HS-5 (cell line): ENCODE data around the gene KRTAP2-2.
"Not testable (repeated sequence)": the region's sequence is repeated elsewhere in the genome, so short reads cannot be mapped to it uniquely, and the experiment has no call there.

Source experiments
- DNase-seq: peaks from one replicate; pipeline ENCODE4 v3.0.0-alpha.2; 2012; ENCODE audit warnings: low read depth

The KRTAP2-2 gene

GRCh38 chr17:41064301-41064700, 9.3 kb upstream of the KRTAP2-2 start:
- no peak for DNase-seq

- no peak for DNase-seq
Observed at GRCh38 chr17:41063449-41063848, 8.4 kb upstream of the KRTAP2-2 start.

GRCh38 chr17:41061964-41062363, 6.9 kb upstream of the KRTAP2-2 start:
- peak; percentile 90 for DNase-seq

- DNase-seq: peak; percentile 94
Observed at GRCh38 chr17:41060052-41060604, 5.1 kb upstream of the KRTAP2-2 start, which contains the start of gene KRTAP2-3. Gene KRTAP2-3, minus strand, starts transcription at chr17:41060114. Its CDS starts 64 bp downstream, at chr17:41060050.

GRCh38 chr17:41059276-41060051, 4.4 kb upstream of the KRTAP2-2 start:
- DNase-seq: peak; percentile 86

GRCh38 chr17:41058741-41059140, 3.7 kb upstream of the KRTAP2-2 start:
- no peak for DNase-seq

GRCh38 chr17:41057547-41057946, 2.5 kb upstream of the KRTAP2-2 start:
- no peak for DNase-seq

GRCh38 chr17:41054556-41054955, 474 bp downstream of the KRTAP2-2 start:
- DNase-seq: not testable (repeated sequence)

GRCh38 chr17:41054025-41054424, 1.0 kb downstream of the KRTAP2-2 start:
- DNase-seq: no peak

GRCh38 chr17:41052566-41052965, 2.5 kb downstream of the KRTAP2-2 start:
- DNase-seq: no peak

- DNase-seq: peak; percentile 71
Observed at GRCh38 chr17:41049110-41049509, 5.9 kb downstream of the KRTAP2-2 start.

- peak; percentile 61 for DNase-seq
Observed at GRCh38 chr17:41048441-41048840, 6.6 kb downstream of the KRTAP2-2 start.

- DNase-seq: not testable (repeated sequence)
Observed at GRCh38 chr17:41046735-41047465, 8.1 kb downstream of the KRTAP2-2 start, which contains the start of gene KRTAP2-1. Gene KRTAP2-1, minus strand, starts transcription at chr17:41047316. Its CDS starts 49 bp downstream, at chr17:41047267.

GRCh38 chr17:41042953-41043352, 12.1 kb downstream of the KRTAP2-2 start:
- no peak for DNase-seq

- DNase-seq: not testable (repeated sequence)
Observed at GRCh38 chr17:41040783-41041571, 14.1 kb downstream of the KRTAP2-2 start, which contains the start of gene KRTAP1-1. Gene KRTAP1-1, minus strand, starts transcription at chr17:41041450. Its CDS starts 53 bp downstream, at chr17:41041397.

- no peak for DNase-seq
Observed at GRCh38 chr17:41037853-41038350, 17.1 kb downstream of the KRTAP2-2 start.

- DNase-seq: not testable (repeated sequence)
Observed at GRCh38 chr17:41034346-41034935, 20.6 kb downstream of the KRTAP2-2 start, which contains the start of gene KRTAP1-3. Gene KRTAP1-3, minus strand, starts transcription at chr17:41034874. Its CDS starts 53 bp downstream, at chr17:41034821.

- DNase-seq: no peak
Observed at GRCh38 chr17:41029633-41030245, 25.3 kb downstream of the KRTAP2-2 start, which contains the start of gene KRTAP1-4. Gene KRTAP1-4, minus strand, starts transcription at chr17:41030195. Its CDS starts 117 bp downstream, at chr17:41030078.

GRCh38 chr17:41026715-41027471, 28.1 kb downstream of the KRTAP2-2 start, which contains the start of gene KRTAP1-5:
Gene KRTAP1-5, minus strand, starts transcription at chr17:41027208. Its CDS starts 53 bp downstream, at chr17:41027155.
- peak; percentile 68 for DNase-seq
